ENCODE measurements around the gene PTMA.

- TF ChIP-seq EP300 (IDR thresholded peaks at IDR 0.05; ENCODE audit: borderline replicate concordance in 1 of 2, low read depth in 1 of 2, low read length in 1 of 2) (no peak), CTCF (IDR thresholded peaks at IDR 0.05) (no peak), NFIC (IDR thresholded peaks at IDR 0.05; ENCODE audit: borderline replicate concordance) (no peak), FOXM1 (IDR thresholded peaks at IDR 0.05; ENCODE audit: low read depth) (no peak), YY1 (IDR thresholded peaks at IDR 0.05; ENCODE audit: low read depth) (no peak), EZH2phosphoT487 (IDR thresholded peaks at IDR 0.05; ENCODE audit: borderline replicate concordance, low read depth) (no peak), TCF12 (IDR thresholded peaks at IDR 0.05) (no peak), RXRA (IDR thresholded peaks at IDR 0.05; ENCODE audit: borderline replicate concordance, low read depth) (no peak), TAF1 (IDR thresholded peaks at IDR 0.05; ENCODE audit: borderline replicate concordance, low read depth, low read length) (no peak), MAX (IDR thresholded peaks at IDR 0.05; ENCODE audit: low read depth) (no peak), SMC3 (IDR thresholded peaks at IDR 0.05; ENCODE audit: low read depth, low read length) (no peak), POLR2AphosphoS5 (IDR thresholded peaks at IDR 0.05; ENCODE audit: low read depth, low read length) (no peak)
- TF ChIP-seq, protein P1, sequence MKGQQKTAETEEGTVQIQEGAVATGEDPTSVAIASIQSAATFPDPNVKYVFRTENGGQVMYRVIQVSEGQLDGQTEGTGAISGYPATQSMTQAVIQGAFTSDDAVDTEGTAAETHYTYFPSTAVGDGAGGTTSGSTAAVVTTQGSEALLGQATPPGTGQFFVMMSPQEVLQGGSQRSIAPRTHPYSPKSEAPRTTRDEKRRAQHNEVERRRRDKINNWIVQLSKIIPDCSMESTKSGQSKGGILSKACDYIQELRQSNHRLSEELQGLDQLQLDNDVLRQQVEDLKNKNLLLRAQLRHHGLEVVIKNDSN (IDR thresholded peaks at IDR 0.05; ENCODE audit: borderline replicate concordance, low read depth): no peak
- TF ChIP-seq, protein P2, sequence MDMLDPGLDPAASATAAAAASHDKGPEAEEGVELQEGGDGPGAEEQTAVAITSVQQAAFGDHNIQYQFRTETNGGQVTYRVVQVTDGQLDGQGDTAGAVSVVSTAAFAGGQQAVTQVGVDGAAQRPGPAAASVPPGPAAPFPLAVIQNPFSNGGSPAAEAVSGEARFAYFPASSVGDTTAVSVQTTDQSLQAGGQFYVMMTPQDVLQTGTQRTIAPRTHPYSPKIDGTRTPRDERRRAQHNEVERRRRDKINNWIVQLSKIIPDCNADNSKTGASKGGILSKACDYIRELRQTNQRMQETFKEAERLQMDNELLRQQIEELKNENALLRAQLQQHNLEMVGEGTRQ (IDR thresholded peaks at IDR 0.05; ENCODE audit: borderline replicate concordance, low read depth, low read length): no peak
Observed at GRCh38 chr2:231704017-231704416, 4.3 kb upstream of the PTMA start.

All from SK-N-SH (cell line).